Sigmoid colon (tissue), 4 donors: ENCODE measurements around the gene ARL4D.

Experiments
- POLR2A ChIP-seq, 2 donors: fragments of 450-650 bp; IDR thresholded peaks; one replicate each; pipeline ENCODE4 v1.6.1; 2016; ENCODE audit warnings: antibody characterized with exemption in 2 of 2, mild to moderate bottlenecking in 2 of 2, moderate library complexity in 2 of 2
- POLR2AphosphoS5 ChIP-seq, 4 donors: sonication (generic); formaldehyde crosslinking; IDR thresholded peaks; one replicate each; pipeline ENCODE4 v1.6.1; 2017; ENCODE audit warnings: antibody characterized with exemption in 4 of 4
- TF ChIP-seq, protein P1 (sequence below), 4 experiments: fragments of 450-650 bp in 3 of 4; fragments of 200-600 bp in 1 of 4; IDR thresholded peaks; one replicate each; pipeline ENCODE4 v1.5.1; 2016 to 2019; ENCODE audit warnings: antibody characterized with exemption in 4 of 4, mild to moderate bottlenecking in 3 of 4, moderate library complexity in 2 of 4

DNA sequence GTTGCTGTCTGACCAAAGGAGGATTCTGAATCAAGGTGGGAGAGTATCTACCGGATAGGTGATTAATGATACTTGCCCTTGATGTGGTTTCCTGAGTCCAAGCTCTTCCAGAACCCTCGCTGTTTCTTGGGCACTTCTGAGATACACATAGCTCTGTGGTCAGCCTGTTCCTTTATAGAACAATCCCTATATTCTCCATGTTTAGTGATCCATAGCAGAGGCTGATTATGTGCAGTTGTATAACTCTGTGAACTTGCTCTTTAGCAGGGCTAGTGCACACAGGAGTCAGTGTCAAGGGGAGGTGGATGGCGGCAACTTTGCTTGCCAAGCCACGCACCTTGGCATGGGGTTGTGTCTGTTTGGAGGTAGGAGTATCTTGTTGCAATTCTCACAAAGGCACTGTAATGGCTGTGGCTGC, 36.1 kb downstream of the ARL4D start:
- TF ChIP-seq, protein P1, sequence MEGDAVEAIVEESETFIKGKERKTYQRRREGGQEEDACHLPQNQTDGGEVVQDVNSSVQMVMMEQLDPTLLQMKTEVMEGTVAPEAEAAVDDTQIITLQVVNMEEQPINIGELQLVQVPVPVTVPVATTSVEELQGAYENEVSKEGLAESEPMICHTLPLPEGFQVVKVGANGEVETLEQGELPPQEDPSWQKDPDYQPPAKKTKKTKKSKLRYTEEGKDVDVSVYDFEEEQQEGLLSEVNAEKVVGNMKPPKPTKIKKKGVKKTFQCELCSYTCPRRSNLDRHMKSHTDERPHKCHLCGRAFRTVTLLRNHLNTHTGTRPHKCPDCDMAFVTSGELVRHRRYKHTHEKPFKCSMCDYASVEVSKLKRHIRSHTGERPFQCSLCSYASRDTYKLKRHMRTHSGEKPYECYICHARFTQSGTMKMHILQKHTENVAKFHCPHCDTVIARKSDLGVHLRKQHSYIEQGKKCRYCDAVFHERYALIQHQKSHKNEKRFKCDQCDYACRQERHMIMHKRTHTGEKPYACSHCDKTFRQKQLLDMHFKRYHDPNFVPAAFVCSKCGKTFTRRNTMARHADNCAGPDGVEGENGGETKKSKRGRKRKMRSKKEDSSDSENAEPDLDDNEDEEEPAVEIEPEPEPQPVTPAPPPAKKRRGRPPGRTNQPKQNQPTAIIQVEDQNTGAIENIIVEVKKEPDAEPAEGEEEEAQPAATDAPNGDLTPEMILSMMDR (IDR thresholded peaks at IDR 0.05) = no peak
- TF ChIP-seq POLR2AphosphoS5 (IDR thresholded peaks at IDR 0.05) (no peak), POLR2A (IDR thresholded peaks at IDR 0.05) (no peak)
